ENCODE results near the gene FOXN3.
"Not testable (repeated sequence)": the region's sequence is repeated elsewhere in the genome, so short reads cannot be mapped to it uniquely, and the experiment has no call there.

Gene FOXN3

DNA sequence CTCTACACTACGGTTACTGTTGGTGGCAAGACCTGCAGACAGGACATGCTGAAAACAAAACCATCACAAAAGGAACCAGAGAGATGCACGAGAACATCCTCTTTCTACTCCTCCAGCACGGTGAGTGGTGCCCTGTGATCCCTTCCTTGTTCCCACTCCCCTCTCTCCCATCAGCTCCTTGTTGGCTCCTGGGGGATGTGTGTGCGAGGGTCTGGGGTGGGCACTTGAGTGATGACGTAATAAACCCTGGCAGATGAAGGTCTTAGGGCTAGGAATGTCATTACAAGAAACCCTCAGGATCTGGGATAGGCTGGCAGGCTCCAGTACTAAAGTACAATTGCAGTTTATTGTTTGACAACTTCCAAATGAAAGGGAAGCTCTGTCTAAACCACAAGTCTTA lies 261.5 kb downstream of the FOXN3 start:
- no peak for FAIRE-seq
- TF ChIP-seq, protein P1, sequence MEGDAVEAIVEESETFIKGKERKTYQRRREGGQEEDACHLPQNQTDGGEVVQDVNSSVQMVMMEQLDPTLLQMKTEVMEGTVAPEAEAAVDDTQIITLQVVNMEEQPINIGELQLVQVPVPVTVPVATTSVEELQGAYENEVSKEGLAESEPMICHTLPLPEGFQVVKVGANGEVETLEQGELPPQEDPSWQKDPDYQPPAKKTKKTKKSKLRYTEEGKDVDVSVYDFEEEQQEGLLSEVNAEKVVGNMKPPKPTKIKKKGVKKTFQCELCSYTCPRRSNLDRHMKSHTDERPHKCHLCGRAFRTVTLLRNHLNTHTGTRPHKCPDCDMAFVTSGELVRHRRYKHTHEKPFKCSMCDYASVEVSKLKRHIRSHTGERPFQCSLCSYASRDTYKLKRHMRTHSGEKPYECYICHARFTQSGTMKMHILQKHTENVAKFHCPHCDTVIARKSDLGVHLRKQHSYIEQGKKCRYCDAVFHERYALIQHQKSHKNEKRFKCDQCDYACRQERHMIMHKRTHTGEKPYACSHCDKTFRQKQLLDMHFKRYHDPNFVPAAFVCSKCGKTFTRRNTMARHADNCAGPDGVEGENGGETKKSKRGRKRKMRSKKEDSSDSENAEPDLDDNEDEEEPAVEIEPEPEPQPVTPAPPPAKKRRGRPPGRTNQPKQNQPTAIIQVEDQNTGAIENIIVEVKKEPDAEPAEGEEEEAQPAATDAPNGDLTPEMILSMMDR (IDR thresholded peaks at IDR 0.05; ENCODE audit: insufficient read depth, missing control alignments) = no peak
- DNase-seq (ENCODE audit: insufficient read length, low spot score) = no peak

GRCh38 chr14:89151693-89152092 lies 265.3 kb downstream of the FOXN3 start:
- not testable (repeated sequence) for DNase-seq (ENCODE audit: insufficient read length, low spot score); FAIRE-seq

DNA sequence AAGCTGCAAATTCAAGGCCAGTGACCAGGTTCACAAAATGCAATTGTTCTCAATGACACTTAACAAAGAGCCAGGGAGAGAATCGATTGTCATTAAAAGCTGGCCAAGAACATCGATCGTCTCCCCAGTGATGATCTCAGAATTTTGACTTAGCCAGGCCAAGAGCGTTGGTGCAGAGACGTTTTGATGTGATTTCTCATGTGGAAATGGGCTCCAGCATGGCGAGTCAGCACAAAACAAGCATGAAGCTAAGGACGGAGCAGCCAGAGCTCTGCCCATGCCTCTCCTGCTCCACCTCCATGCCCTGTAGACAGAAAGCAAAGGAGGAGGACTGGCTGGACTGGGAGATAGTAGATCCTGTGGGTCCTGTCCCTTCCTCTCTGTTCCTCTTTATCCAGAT lies 270.8 kb downstream of the FOXN3 start:
- DNase-seq (ENCODE audit: insufficient read length, low spot score) = no peak
- TF ChIP-seq, protein P1 (IDR thresholded peaks at IDR 0.05; ENCODE audit: insufficient read depth, missing control alignments) = no peak
- FAIRE-seq = no peak

DNA sequence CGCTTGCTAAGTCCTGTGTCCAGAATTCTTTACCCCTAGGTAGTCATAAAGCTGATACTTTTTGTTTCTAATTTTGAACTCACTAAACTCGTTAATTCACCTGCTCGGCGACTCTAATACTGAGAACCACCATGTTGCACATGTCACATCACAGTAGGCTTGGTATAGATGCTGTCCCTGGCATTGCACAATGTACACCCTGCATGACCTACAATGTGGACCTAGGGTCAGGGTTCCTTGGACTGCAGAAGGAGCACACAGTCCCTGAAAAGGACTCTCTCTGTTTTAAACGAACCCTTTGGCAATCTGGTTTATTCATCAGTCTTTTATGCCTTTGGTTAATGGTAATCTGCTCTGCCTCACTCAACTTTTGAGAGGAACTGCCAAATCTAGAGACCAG lies 272.4 kb downstream of the FOXN3 start:
- no peak for DNase-seq (ENCODE audit: insufficient read length, low spot score)
- TF ChIP-seq, protein P1 (IDR thresholded peaks at IDR 0.05; ENCODE audit: insufficient read depth, missing control alignments) = no peak
- no peak for FAIRE-seq

- FAIRE-seq (no peak), DNase-seq (ENCODE audit: insufficient read length, low spot score) (no peak)
- TF ChIP-seq, protein P1 (IDR thresholded peaks at IDR 0.05; ENCODE audit: insufficient read depth, missing control alignments) = no peak
These were observed 273.0 kb downstream of the FOXN3 start for GRCh38 chr14:89144066-89144465.

DNA sequence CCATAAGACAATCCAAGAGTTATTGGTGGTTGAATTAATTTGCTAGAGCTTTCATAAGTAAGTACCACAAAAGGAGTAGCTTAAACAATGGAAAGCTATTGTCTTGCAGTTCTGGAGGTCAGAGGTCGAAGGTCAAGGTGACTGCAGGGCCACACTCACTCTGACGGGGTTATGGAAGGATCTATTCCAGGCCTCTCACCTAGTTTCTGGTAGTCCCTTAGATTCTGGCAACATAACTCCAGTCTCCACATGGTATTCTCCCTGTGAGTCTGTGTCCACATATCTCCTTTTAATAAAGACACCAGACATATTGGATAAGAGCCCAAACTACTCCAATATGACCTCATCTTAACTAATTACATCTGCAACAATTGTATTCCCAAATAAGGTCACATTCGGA lies 273.4 kb downstream of the FOXN3 start:
- DNase-seq (ENCODE audit: insufficient read length, low spot score) (no peak), FAIRE-seq (no peak)
- TF ChIP-seq, protein P1 (IDR thresholded peaks at IDR 0.05; ENCODE audit: insufficient read depth, missing control alignments) = no peak

DNA sequence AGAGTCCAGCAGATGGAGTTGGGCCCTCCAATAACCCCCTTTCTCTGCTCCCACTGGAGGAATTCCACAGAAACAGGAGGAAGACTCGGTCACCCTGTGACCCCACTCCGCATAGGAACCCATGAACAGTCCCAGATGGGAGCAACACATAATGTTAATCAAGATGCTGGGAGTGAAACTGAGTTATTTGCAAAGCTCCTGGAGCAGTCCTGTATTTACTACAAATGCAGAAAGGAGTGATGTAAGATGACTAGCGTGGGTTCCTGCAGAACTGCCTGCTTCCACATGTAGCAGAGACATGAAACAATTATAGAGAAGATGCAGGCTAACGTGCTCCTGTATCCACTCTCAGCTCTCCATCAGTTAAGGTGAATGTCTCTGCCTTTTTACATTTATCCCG lies 274.7 kb downstream of the FOXN3 start:
- TF ChIP-seq, protein P1 (IDR thresholded peaks at IDR 0.05; ENCODE audit: insufficient read depth, missing control alignments) = no peak
- DNase-seq (ENCODE audit: insufficient read length, low spot score) (no peak), FAIRE-seq (no peak)

- TF ChIP-seq, protein P1 (IDR thresholded peaks at IDR 0.05; ENCODE audit: insufficient read depth, missing control alignments) = no peak
- no peak for FAIRE-seq
- DNase-seq (ENCODE audit: insufficient read length, low spot score) = no peak
These were observed 275.2 kb downstream of the FOXN3 start for GRCh38 chr14:89141862-89142261.

Data from D721Med (cell line).